Hematopoietic multipotent progenitor cell treated with erythropoietin and hydrocortisone succinate and interleukin-3 and kit ligand, for 6 days (in vitro differentiated cells): ENCODE data around the gene AGAP9.
"Not testable (repeated sequence)": the region's sequence is repeated elsewhere in the genome, so short reads cannot be mapped to it uniquely, and the experiment has no call there.

Experiments
- DNase-seq: peaks from one replicate; pipeline ENCODE4 v3.0.0-alpha.2; 2015

Gene AGAP9

GRCh38 chr10:47456079-47456785, 67.2 kb downstream of the AGAP9 start:
- no peak for DNase-seq

- DNase-seq = not testable (repeated sequence)
Observed at GRCh38 chr10:47455350-47456078, 67.9 kb downstream of the AGAP9 start.

GRCh38 chr10:47454780-47455058, 68.7 kb downstream of the AGAP9 start:
- DNase-seq = no peak

- no peak for DNase-seq
Observed at GRCh38 chr10:47454008-47454779, 69.2 kb downstream of the AGAP9 start.

GRCh38 chr10:47453141-47454007, 70.1 kb downstream of the AGAP9 start:
- DNase-seq = no peak

GRCh38 chr10:47452495-47453140, 70.8 kb downstream of the AGAP9 start:
- DNase-seq = no peak

- DNase-seq = no peak
Observed at GRCh38 chr10:47451998-47452494, 71.4 kb downstream of the AGAP9 start.
